HG03558 (cell line): ENCODE results near the gene BRF1.
"Not testable (repeated sequence)": the region's sequence is repeated elsewhere in the genome, so short reads cannot be mapped to it uniquely, and the experiment has no call there.

Experiments
- ATAC-seq: cut with Tn5 transposase; IDR thresholded peaks from one replicate; pipeline ENCODE4 v1.9.1; 2021; ENCODE audit warnings: moderate number of reproducible peaks; ENCODE audit not compliant: unreplicated experiment; ENCODE audit errors: extremely low read depth

Gene BRF1

GRCh38 chr14:105333020-105333490 lies 32.3 kb upstream of the BRF1 start:
- no peak for ATAC-seq

- ATAC-seq: no peak
Measured at GRCh38 chr14:105332350-105332874, 31.6 kb upstream of the BRF1 start.

GRCh38 chr14:105331575-105332349 lies 31.0 kb upstream of the BRF1 start:
- ATAC-seq: no peak

DNA sequence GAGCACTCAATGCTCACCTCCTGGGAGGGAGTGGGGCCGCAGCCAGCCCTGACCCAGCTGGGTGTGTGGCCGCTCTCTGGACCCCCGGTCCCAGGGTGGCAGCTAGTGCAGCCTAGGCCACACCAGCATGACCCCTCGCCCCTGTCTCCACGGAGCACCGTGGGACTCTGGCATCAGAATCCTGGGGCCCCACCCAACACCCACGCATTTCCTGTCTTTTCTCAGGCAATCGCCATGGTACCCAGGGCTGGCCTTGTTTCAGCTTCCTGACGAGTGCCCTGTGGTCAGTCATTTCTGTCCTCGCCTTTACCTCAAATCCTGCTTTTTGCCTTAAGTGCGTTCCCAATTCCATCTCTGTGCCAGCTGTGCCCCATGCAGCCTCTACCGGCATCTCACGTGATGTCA lies 29.7 kb upstream of the BRF1 start:
- ATAC-seq: no peak

GRCh38 chr14:105329411-105330150 lies 28.8 kb upstream of the BRF1 start:
- ATAC-seq: no peak

DNA sequence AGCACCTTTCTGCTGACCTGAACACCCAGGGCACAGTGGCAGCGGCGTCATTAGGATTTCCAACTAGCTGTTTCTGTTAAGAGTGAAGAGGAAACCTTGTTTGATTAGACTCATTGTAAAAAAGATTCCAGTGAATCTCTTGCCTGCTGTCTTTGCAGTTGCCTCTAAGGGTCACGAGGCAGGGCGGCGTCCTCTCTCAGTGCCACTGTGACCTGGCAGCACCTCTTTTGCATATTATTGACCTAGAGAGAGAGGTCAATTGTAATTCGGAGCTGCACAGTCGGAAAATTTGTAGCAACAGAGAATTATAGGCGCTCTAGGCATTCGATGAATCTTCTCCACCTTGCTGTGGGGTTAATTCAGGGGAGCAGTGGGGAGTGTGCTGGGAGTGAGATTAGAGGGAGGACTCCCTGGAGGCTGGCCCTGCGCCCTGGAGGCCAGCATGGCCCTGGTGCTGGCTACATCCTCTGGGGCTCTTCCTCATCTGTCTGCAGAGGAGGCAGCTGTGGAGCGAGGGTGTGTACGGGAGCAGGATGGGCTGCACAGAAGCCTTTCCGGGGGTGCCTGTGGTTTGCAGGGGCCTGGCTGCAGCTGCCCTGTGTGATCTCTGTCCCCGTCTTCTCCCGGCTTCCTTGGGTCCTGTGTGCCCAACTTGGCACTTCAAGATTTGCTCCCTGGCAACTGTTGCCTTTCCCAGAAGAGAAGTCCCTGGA lies 28.0 kb upstream of the BRF1 start:
- no peak for ATAC-seq

DNA sequence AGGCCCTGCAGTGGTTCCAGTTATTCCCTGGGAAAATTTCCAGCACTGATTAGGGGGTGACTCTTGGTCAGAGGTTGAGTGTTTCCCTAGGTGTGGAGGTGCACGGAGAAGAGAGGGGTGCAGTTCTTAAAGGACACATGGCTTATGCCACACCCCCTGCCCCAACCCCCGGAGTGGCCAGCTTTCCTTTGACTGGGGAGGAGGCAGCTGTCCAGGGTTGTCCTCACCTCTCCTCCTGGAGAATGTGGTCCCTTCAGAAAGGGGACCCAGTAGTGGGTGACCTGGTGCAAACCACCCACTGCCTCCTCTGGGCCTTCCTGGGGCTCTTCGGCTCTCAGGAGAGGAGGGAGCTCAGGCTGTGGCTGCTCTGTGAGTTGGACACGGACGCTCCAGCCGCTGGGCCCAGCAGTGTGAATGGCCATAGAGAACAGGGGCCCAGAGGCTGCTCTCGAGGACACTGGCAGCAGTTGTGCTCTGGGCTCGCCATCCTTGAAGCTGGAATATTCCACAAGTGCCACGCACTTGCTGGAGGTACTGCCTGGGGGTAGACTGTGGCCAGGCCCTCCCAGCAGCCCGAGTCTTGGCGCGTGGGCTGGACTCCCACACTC lies 27.4 kb upstream of the BRF1 start:
- ATAC-seq: no peak

- not testable (repeated sequence) for ATAC-seq
Measured at GRCh38 chr14:105327695-105328045, 26.9 kb upstream of the BRF1 start.

DNA sequence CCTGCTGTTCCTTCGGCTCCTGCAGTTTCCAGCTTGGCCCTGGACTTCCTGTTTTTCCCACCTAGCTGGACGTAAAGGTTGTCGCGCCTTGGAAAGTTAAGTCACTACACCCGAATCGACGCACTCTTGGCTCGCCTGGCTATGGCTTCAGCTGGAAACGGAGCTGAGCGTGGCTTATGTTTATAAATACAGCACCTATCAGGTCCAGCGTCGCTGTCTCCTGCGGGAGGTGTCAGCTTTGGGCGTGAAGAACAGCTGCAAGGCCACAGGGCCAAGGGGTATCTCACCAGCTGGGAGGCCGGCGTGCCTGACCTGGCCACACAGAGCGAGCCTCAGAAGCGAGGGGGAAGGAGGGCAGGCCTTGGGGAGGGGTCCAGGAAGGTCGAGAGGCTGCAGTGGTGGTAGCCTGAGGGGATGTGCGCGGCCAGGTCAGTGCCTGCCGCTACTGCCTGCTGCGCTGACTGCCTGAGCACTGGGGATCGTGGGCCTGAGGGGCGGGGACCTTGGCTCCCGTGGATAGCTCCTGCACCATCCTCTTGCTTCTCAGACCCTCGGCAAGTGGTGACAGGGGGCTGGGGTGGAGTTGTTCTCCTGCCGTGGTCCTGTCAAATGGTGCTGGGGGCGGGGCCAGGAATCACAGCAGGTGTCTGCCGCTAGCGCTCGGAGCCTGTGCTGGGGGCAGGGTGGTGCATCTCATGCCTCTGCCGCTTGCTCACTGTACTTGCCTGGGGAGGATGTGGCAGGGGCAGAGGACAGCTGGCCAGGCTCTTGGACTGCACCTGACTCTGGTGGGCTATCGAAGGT lies 26.3 kb upstream of the BRF1 start:
- ATAC-seq: no peak

DNA sequence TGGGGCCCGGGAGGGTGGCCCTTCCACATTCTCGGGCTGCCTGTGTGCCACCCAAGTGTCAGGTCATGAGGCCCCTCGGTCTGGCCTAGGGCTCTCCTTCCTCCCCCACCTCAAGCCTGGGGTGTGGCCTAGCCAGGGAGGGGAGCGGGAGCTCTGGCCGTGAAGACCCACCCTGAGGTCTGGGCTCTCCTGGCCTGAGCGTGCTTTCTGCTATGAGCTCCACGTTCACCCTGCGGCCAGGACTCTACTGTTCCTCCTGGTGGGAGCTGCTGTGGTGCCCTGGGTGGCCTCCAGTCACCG lies 25.7 kb upstream of the BRF1 start:
- ATAC-seq: no peak

GRCh38 chr14:105325716-105326567 lies 25.1 kb upstream of the BRF1 start:
- ATAC-seq: no peak

GRCh38 chr14:105325303-105325702 lies 24.5 kb upstream of the BRF1 start:
- no peak for ATAC-seq

- ATAC-seq: no peak
Measured at GRCh38 chr14:105324871-105325270, 24.1 kb upstream of the BRF1 start.

GRCh38 chr14:105324080-105324778 lies 23.4 kb upstream of the BRF1 start:
- ATAC-seq: no peak

DNA sequence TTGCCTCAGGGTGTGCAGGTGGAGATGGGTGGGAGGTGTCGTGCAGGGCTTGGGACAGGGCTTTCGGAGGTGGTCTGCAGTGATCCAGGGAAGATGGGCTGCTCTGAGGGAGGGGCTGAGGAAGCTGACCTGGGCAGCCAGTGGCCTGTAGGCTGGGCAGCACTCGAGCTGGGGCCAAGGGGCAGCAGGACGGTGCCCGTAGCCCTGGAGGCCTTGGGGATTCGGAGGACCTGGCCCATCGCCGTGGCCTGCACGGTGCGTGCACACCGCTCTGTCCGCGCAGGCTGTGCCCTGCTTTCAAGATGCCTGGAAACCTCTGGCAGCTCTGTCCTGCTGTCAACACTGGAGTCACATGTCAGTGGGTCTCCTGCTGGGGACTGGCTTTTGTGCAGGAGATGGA lies 22.9 kb upstream of the BRF1 start:
- ATAC-seq: no peak

- ATAC-seq: no peak
Measured at GRCh38 chr14:105322791-105323556, 22.2 kb upstream of the BRF1 start.

DNA sequence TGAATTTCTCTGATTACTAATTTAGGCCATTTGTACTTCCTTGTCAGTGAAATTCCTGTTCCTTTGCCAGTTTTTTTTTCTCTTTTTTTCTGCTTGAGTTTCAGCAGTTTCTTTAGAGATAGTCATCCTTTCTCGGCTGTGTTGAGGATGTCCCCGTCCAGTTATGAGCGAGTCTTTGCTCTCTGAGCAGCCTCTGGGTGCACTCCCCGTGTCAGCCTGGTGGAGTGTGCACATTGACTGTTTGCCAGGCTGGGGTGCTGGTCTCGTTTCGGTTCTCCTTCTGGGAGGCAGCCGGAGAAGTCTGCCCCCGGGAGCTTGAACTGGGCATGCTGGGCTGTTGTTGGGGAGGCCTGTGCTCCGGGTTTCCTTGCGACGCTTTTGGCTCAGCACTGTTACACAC lies 16.7 kb upstream of the BRF1 start:
- no peak for ATAC-seq
